ENCODE measurements around the gene MT2A.

DNA sequence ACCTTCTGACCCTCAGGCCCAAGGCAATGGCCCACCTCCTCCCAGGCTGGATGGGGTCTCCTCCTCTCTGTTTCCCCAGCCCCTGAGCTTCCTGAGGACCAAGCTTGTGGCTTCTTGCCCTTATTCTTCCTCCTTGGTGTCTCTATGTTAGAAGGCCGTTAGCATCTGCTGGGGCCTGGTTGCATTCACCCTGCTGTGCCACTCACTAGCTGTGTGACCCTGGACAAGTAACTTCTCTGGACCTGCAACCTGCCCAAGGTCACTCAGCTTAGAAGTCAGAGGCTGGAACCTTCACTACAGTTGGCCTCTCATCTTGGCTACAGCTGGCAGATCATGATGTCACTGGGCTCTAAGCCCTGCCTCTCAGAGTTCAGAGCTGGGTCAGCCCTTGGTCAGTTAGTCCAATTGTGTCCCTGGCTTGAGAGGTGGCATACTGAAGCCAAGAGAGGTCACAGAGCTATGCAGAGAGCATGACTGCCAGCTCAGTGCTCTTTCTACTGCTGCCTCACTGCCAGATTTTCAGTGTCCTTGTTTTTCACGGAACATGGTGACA, 3.0 kb downstream of the MT2A start:
- no peak for TF ChIP-seq POLR2A (IDR thresholded peaks at IDR 0.05)
- TF ChIP-seq, protein P1, sequence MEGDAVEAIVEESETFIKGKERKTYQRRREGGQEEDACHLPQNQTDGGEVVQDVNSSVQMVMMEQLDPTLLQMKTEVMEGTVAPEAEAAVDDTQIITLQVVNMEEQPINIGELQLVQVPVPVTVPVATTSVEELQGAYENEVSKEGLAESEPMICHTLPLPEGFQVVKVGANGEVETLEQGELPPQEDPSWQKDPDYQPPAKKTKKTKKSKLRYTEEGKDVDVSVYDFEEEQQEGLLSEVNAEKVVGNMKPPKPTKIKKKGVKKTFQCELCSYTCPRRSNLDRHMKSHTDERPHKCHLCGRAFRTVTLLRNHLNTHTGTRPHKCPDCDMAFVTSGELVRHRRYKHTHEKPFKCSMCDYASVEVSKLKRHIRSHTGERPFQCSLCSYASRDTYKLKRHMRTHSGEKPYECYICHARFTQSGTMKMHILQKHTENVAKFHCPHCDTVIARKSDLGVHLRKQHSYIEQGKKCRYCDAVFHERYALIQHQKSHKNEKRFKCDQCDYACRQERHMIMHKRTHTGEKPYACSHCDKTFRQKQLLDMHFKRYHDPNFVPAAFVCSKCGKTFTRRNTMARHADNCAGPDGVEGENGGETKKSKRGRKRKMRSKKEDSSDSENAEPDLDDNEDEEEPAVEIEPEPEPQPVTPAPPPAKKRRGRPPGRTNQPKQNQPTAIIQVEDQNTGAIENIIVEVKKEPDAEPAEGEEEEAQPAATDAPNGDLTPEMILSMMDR (IDR thresholded peaks at IDR 0.05 in 8 of 11, conservative IDR thresholded peaks at IDR 0.05 in 3 of 11): no peak
- peak in 1 of 3 donors; percentile 41 for TF ChIP-seq POLR2AphosphoS5 (IDR thresholded peaks at IDR 0.05)
